ENCODE results near the gene CRYZ.

The CRYZ gene

GRCh38 chr1:74732960-74733603 lies at the start of gene CRYZ, which contains the start of gene TYW3:
Gene CRYZ (minus strand): TSS chr1:74733050. CDS start chr1:74724821, 8,229 bp downstream.
Gene TYW3 (plus strand): TSS chr1:74733152. CDS start chr1:74733245, 93 bp downstream.
- TF ChIP-seq CTCF (IDR thresholded peaks at IDR 0.05), result no peak

GRCh38 chr1:74780594-74780993 lies 47.7 kb upstream of the CRYZ start:
- TF ChIP-seq CTCF (IDR thresholded peaks at IDR 0.05), result no peak

GRCh38 chr1:74779750-74780149 lies 46.9 kb upstream of the CRYZ start:
- TF ChIP-seq CTCF (IDR thresholded peaks at IDR 0.05), result no peak

- no peak for TF ChIP-seq CTCF (IDR thresholded peaks at IDR 0.05)
Observed at GRCh38 chr1:74777525-74777924, 44.7 kb upstream of the CRYZ start.

GRCh38 chr1:74775735-74776134 lies 42.9 kb upstream of the CRYZ start:
- no peak for TF ChIP-seq CTCF (IDR thresholded peaks at IDR 0.05)

GRCh38 chr1:74773582-74773981 lies 40.7 kb upstream of the CRYZ start:
- TF ChIP-seq CTCF (IDR thresholded peaks at IDR 0.05), result no peak

GRCh38 chr1:74772945-74773344 lies 40.1 kb upstream of the CRYZ start:
- TF ChIP-seq CTCF (IDR thresholded peaks at IDR 0.05), result no peak
